Smooth muscle cell (in vitro differentiated cells): Measurements from ENCODE around the gene INCENP. TPM values are rescaled to one million over a fixed set of nuclear protein-coding genes. Genes with fewer than 3 reads are reported as not detected.

Experiments used
- DNase-seq: peaks from one replicate; lab custom pipeline; 2025; ENCODE audit not compliant: unreplicated experiment; lab: John Stamatoyannopoulos, UW
- H2AFZ ChIP-seq: fragments of 200-600 bp; sonication (generic); 2 replicates; pipeline ENCODE4 v1.6.0; 2016; ENCODE audit warnings: antibody characterized with exemption, low read depth, mild to moderate bottlenecking
- H3F3A ChIP-seq: fragments of 200-600 bp; sonication (generic); 2 replicates; pipeline ENCODE4 v1.6.0; 2017; ENCODE audit warnings: antibody characterized with exemption, low read depth
- H3K27ac ChIP-seq: fragments of 200-600 bp; sonication (generic); 2 replicates; pipeline ENCODE4 v1.5.1; 2016; ENCODE audit warnings: low read depth, mild to moderate bottlenecking
- H3K27me3 ChIP-seq: fragments of 200-600 bp; sonication (generic); 2 replicates; pipeline ENCODE4 v1.6.1; 2016; ENCODE audit warnings: low read depth, mild to moderate bottlenecking
- H3K36me3 ChIP-seq: fragments of 200-600 bp; sonication (generic); 2 replicates; pipeline ENCODE4 v1.5.1; 2016; ENCODE audit warnings: low read depth
- H3K4me1 ChIP-seq: fragments of 200-600 bp; sonication (generic); 2 replicates; pipeline ENCODE4 v1.5.1; 2016; ENCODE audit warnings: low read depth
- H3K4me2 ChIP-seq: fragments of 200-600 bp; sonication (generic); 2 replicates; pipeline ENCODE4 v1.6.0; 2016; ENCODE audit warnings: mild to moderate bottlenecking
- H3K4me3 ChIP-seq: fragments of 200-600 bp; sonication (generic); 2 replicates; pipeline ENCODE4 v1.5.1; 2016; ENCODE audit warnings: mild to moderate bottlenecking
- H3K79me2 ChIP-seq: fragments of 200-600 bp; sonication (generic); 2 replicates; pipeline ENCODE4 v1.6.0; 2016; ENCODE audit warnings: low read depth, mild to moderate bottlenecking
- H3K9ac ChIP-seq: fragments of 200-600 bp; sonication (generic); 2 replicates; pipeline ENCODE4 v1.6.0; 2016; ENCODE audit warnings: low read depth
- H3K9me3 ChIP-seq: fragments of 200-600 bp; sonication (generic); replicated peaks from 2 replicates; pipeline ENCODE4 v1.5.1; 2016; ENCODE audit warnings: low read depth
- H4K20me1 ChIP-seq: fragments of 200-600 bp; sonication (generic); 2 replicates; pipeline ENCODE4 v1.6.0; 2016; ENCODE audit warnings: low read depth
- WGBS: methylation state at CpG from one replicate; pipeline ENCODE4 v1.1.7; 2016; ENCODE audit warnings: low lambda C conversion rate; 5-methylcytosine and 5-hydroxymethylcytosine counted together
- polyA plus RNA-seq: library from polyadenylated mRNA; unstranded; fragments of >200 nt; fragmentation: Nextera tagmentation; extraction: Ambion mirVana; gene quantifications from 2 replicates; pipeline ENCODE4 v1.2.1, GENCODE V29; 2016
- total RNA-seq: library from RNA; depleted of rRNA; stranded (reverse); fragments of >200 nt; gene quantifications from 2 replicates; pipeline ENCODE4 v1.2.3, GENCODE V29; 2014
- TF ChIP-seq, protein P1 (sequence below): fragments of 200-600 bp; sonication (generic); IDR thresholded peaks from 2 replicates; pipeline ENCODE4 v1.5.1; 2017; ENCODE audit warnings: borderline replicate concordance, mild to moderate bottlenecking, antibody characterized with exemption; ENCODE audit not compliant: insufficient read depth, poor library complexity, severe bottlenecking

INCENP gene
- total and polyA plus RNA-seq, 2 experiments from 2014 or later, result 2.3 to 25.7 TPM

DNA sequence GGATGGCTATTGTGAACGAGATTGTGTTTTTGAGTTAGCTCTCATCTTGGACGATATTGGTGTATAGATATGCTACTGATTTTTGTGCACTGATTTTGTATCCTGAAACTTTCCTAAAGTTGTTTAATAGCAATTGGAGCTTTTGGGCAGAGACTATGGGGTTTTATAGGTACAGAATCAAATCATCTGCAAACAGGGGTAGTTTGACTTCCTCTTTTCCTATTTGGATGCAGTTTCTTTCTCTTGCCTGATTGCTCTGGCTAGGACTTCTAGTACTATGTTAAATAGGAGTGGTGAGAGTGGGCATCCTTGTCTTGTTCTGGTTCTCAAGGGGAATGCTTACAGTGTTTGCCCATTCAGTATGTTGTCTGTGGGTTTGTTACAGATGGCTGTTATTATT is 57.3 kb downstream of the INCENP start:
- H3K9ac ChIP-seq, result no peak overlapping the region
- no peaks in the 10 kb centered on the region for H3F3A ChIP-seq
- no peak for DNase-seq
- no peak overlapping the region for H3K4me3 ChIP-seq
- no peak overlapping the region for H3K27ac ChIP-seq
- H3K4me1 ChIP-seq, result no peaks in the 10 kb centered on the region
- H3K27me3 ChIP-seq, result peaks cover 9% of the 10 kb centered on the region
- H2AFZ ChIP-seq, result no peak overlapping the region
- H3K36me3 ChIP-seq, result no peaks in the 10 kb centered on the region
- H3K9me3 ChIP-seq, result no peaks in the 10 kb centered on the region
- no peaks in the 10 kb centered on the region for H3K79me2 ChIP-seq
- H3K4me2 ChIP-seq, result no peak overlapping the region
- 88% methylated on average over 2 of the region's 2 CpGs for WGBS
- TF ChIP-seq, protein P1, sequence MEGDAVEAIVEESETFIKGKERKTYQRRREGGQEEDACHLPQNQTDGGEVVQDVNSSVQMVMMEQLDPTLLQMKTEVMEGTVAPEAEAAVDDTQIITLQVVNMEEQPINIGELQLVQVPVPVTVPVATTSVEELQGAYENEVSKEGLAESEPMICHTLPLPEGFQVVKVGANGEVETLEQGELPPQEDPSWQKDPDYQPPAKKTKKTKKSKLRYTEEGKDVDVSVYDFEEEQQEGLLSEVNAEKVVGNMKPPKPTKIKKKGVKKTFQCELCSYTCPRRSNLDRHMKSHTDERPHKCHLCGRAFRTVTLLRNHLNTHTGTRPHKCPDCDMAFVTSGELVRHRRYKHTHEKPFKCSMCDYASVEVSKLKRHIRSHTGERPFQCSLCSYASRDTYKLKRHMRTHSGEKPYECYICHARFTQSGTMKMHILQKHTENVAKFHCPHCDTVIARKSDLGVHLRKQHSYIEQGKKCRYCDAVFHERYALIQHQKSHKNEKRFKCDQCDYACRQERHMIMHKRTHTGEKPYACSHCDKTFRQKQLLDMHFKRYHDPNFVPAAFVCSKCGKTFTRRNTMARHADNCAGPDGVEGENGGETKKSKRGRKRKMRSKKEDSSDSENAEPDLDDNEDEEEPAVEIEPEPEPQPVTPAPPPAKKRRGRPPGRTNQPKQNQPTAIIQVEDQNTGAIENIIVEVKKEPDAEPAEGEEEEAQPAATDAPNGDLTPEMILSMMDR, result no peak
- H4K20me1 ChIP-seq, result no peaks in the 10 kb centered on the region

DNA sequence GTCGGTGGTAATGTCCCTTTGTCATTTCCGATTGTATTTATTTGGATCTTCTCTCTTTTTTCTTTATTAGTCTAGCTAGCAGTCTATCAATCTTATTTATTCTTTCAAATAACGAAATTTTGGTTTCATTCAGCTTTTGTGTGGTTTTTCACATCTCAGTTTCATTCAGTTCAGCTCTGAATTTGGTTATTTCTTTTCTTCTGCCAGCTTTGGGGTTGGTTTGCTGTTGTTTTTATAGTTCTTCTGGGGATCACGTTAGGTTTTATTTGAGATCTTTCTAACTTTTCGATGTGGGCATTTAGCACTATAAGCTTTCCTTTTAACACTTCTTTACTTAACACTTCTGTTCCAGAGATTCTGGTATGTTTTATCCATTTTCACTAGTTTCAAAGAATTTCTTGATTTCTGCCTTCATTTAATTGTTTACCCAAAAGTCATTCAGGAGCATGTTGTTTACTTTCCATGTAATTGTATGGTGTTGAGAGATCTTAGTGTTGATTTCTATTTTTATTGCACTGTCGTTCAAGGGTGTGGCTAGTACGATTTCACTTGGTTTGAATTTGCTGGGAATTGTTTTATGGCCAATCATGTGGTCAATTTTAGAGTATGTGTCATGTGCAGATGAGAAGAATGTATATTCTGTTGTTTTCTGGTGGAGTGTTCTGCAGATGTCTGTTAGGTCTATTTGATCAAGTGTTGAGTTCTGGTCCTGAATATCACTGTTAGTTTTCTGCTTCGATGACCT is 58.5 kb downstream of the INCENP start:
- no peaks in the 10 kb centered on the region for H3K79me2 ChIP-seq
- TF ChIP-seq, protein P1, result no peak
- no peaks in the 10 kb centered on the region for H4K20me1 ChIP-seq
- DNase-seq, result no peak
- no peaks in the 10 kb centered on the region for H3F3A ChIP-seq
- no peak overlapping the region for H3K27ac ChIP-seq
- no peak overlapping the region for H3K4me3 ChIP-seq
- no peak overlapping the region for H3K9ac ChIP-seq
- H3K4me2 ChIP-seq, result no peak overlapping the region
- H3K4me1 ChIP-seq, result no peaks in the 10 kb centered on the region
- H3K9me3 ChIP-seq, result no peaks in the 10 kb centered on the region
- H3K27me3 ChIP-seq, result peaks cover 8% of the 10 kb centered on the region
- whole genome bisulfite sequencing, result 76% methylated on average over 8 of the region's 8 CpGs
- H2AFZ ChIP-seq, result no peak overlapping the region
- no peaks in the 10 kb centered on the region for H3K36me3 ChIP-seq

DNA sequence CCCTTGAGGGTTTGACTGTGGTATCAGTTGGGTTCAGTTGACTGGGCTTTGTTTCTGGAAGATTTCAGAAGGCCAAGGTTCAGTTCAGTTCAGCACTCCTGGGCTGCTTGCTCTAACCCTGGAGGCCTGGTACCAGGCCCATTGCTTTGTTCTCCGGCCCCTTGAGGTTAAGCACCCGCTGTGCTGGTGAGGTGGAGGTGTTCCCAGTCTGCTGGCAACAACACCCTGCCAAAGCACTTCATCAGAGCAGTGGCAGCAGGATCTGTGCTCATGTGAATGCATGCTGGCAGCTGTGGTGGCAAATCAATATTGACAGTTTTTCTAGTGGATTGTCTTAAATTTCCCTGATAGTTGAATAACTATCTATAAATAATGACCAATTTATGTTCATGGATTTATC is 62.4 kb downstream of the INCENP start:
- no peak overlapping the region for H3K9ac ChIP-seq
- peaks cover 11% of the 10 kb centered on the region for H3K27me3 ChIP-seq
- no peak for DNase-seq
- H3F3A ChIP-seq, result no peaks in the 10 kb centered on the region
- WGBS, result 87% methylated on average over 2 of the region's 2 CpGs
- H3K36me3 ChIP-seq, result no peaks in the 10 kb centered on the region
- H3K4me3 ChIP-seq, result no peak overlapping the region
- no peaks in the 10 kb centered on the region for H4K20me1 ChIP-seq
- H3K9me3 ChIP-seq, result no peaks in the 10 kb centered on the region
- H2AFZ ChIP-seq, result no peak overlapping the region
- no peak overlapping the region for H3K4me2 ChIP-seq
- no peaks in the 10 kb centered on the region for H3K79me2 ChIP-seq
- TF ChIP-seq, protein P1, result no peak
- H3K4me1 ChIP-seq, result no peaks in the 10 kb centered on the region
- no peak overlapping the region for H3K27ac ChIP-seq

DNA sequence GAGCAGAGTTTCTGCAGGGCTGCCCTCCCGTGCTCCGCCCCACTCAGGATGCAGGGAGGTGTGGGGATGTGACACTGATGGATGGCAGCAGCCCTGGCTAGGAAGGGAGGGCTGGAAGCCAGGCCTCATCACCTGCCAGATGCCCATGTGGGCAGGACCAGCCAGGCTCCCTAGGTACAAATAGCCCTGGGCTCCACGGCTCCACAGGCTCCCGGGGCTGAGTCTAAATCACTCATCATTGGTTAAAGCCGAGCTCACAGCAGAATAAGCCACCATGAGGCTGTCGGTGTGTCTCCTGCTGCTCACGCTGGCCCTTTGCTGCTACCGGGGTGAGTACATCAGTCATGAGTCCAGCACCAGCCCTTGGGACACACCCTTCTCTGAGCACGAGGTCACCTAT is 66.2 kb downstream of the INCENP start, which contains the start of gene SCGB1D1:
SCGB1D1 (plus strand) TSS at position 206 of the 400 bp plus-strand sequence; CDS start at position 275, 69 bp downstream.
- H4K20me1 ChIP-seq, result no peaks in the 10 kb centered on the region
- no peak for DNase-seq
- WGBS, result 75% methylated on average over 9 of the region's 9 CpGs

More for the DNA sequence above, 66.2 kb downstream of the INCENP start, which contains the start of gene SCGB1D1:
- H3K27ac ChIP-seq, result no peak within 1 kb of the TSS
- no peak within 1 kb of the TSS for H3K9ac ChIP-seq
- H3K9me3 ChIP-seq, result no peaks in the 10 kb centered on the region
- H3K4me1 ChIP-seq, result no peaks in the 10 kb centered on the region
- H2AFZ ChIP-seq, result no peak within 1 kb of the TSS
- H3F3A ChIP-seq, result no peaks in the 10 kb centered on the region
- peaks cover 16% of the 10 kb centered on the region for H3K27me3 ChIP-seq
- H3K36me3 ChIP-seq, result no peaks in the 10 kb centered on the region
- TF ChIP-seq, protein P1, result no peak
- no peaks in the 10 kb centered on the region for H3K79me2 ChIP-seq
- no peak within 1 kb of the TSS for H3K4me3 ChIP-seq
- H3K4me2 ChIP-seq, result no peak within 1 kb of the TSS
